CD14-positive monocyte (primary cell): ENCODE results near the gene RFLNA. TPM values are rescaled to one million over a fixed set of nuclear protein-coding genes. Genes with fewer than 3 reads are reported as not detected.

Source experiments
- DNase-seq, 3 donors: peaks; one replicate each; pipeline ENCODE4 v3.0.0-alpha.2; 2011 to 2022
- H2AFZ ChIP-seq: 2 replicates; pipeline ENCODE4 v1.6.0; 2012; ENCODE audit warnings: mild to moderate bottlenecking, low read depth, low read length, inconsistent platforms; ENCODE audit not compliant: insufficient read depth, poor library complexity, severe bottlenecking
- H3K27ac ChIP-seq, 2 donors: 1 replicate in 1 of 2; 2 replicates in 1 of 2; pipeline ENCODE4 v1.5.1; 2012 to 2013; ENCODE audit warnings: low read length in 2 of 2, control low read depth in 1 of 2, inconsistent platforms in 1 of 2, low read depth in 1 of 2, mild to moderate bottlenecking in 1 of 2
- H3K27me3 ChIP-seq, 2 donors: one replicate each; pipeline versions ENCODE4 v1.6.0 to v1.6.1; 2011 to 2013; ENCODE audit warnings: low read length in 2 of 2; ENCODE audit not compliant: control insufficient read depth in 2 of 2, insufficient read depth in 2 of 2
- H3K36me3 ChIP-seq, 2 donors: replicated peaks in 1 of 2; 1 replicate in 1 of 2; 2 replicates in 1 of 2; pipeline versions ENCODE4 v1.5.1 to v1.6.1; 2012 to 2013; ENCODE audit warnings: low read length in 2 of 2, control low read depth in 1 of 2, inconsistent platforms in 1 of 2, mild to moderate bottlenecking in 1 of 2; ENCODE audit not compliant: insufficient read depth in 2 of 2, control insufficient read depth in 1 of 2
- H3K4me1 ChIP-seq, 2 donors: 1 replicate in 1 of 2; 2 replicates in 1 of 2; pipeline versions ENCODE4 v1.5.1 to v1.6.1; 2012 to 2013; ENCODE audit warnings: low read length in 2 of 2, control low read depth in 1 of 2, inconsistent platforms in 1 of 2, mild to moderate bottlenecking in 1 of 2, moderate library complexity in 1 of 2; ENCODE audit not compliant: insufficient read depth in 2 of 2, control insufficient read depth in 1 of 2
- H3K4me2 ChIP-seq: replicated peaks from 2 replicates; pipeline ENCODE3; 2012; ENCODE audit warnings: low read length, moderate library complexity, mild to moderate bottlenecking; ENCODE audit not compliant: poor library complexity, severe bottlenecking; ENCODE audit errors: extremely low read depth
- H3K4me3 ChIP-seq, 3 experiments: fragments of 200-600 bp in 1 of 3; sonication (generic) in 1 of 3; replicated peaks in 1 of 3; 1 replicate in 2 of 3; 2 replicates in 1 of 3; pipeline ENCODE4 v1.5.1; 2011 to 2013; ENCODE audit warnings: low read length in 3 of 3, mild to moderate bottlenecking in 3 of 3, control low read depth in 2 of 3, low read depth in 2 of 3, inconsistent platforms in 1 of 3, moderate library complexity in 1 of 3
- H3K79me2 ChIP-seq: 2 replicates; pipeline ENCODE4 v1.6.0; 2012; ENCODE audit warnings: mild to moderate bottlenecking, control low read depth, inconsistent platforms, low read length, moderate library complexity; ENCODE audit not compliant: insufficient read depth
- H3K9ac ChIP-seq: 2 replicates; pipeline ENCODE4 v1.6.0; 2017; ENCODE audit warnings: low read length, mild to moderate bottlenecking; ENCODE audit not compliant: insufficient read depth, poor library complexity, severe bottlenecking
- H3K9me3 ChIP-seq, 2 donors: replicated peaks in 1 of 2; 1 replicate in 1 of 2; 2 replicates in 1 of 2; pipeline versions ENCODE4 v1.5.1 to v1.6.1; 2012 to 2013; ENCODE audit warnings: low read length in 2 of 2, control low read depth in 1 of 2; ENCODE audit not compliant: control insufficient read depth in 1 of 2, insufficient read depth in 1 of 2
- H4K20me1 ChIP-seq: 2 replicates; pipeline ENCODE4 v1.6.0; 2012; ENCODE audit warnings: mild to moderate bottlenecking, low read length, control low read depth, moderate library complexity; ENCODE audit not compliant: insufficient read depth
- H3K27ac Mint-ChIP-seq, 7 donors: one replicate each; pipeline ENCODE4 v1.8.0; 2020; ENCODE audit warnings: mild to moderate bottlenecking in 7 of 7, mixed read lengths in 7 of 7, moderate library complexity in 6 of 7, inconsistent platforms in 2 of 7
- H3K27me3 Mint-ChIP-seq, 3 donors: one replicate each; pipeline ENCODE4 v1.8.0; 2021 to 2022; ENCODE audit warnings: low read depth in 3 of 3, mild to moderate bottlenecking in 3 of 3, mixed read lengths in 3 of 3, moderate library complexity in 3 of 3, inconsistent platforms in 1 of 3
- H3K36me3 Mint-ChIP-seq, 2 donors: one replicate each; pipeline ENCODE4 v1.8.0; 2020; ENCODE audit warnings: mixed read lengths in 2 of 2, inconsistent platforms in 1 of 2, mild to moderate bottlenecking in 1 of 2
- H3K4me1 Mint-ChIP-seq: one replicate; pipeline ENCODE4 v1.8.0; 2020; ENCODE audit warnings: mild to moderate bottlenecking, mixed read lengths
- H3K4me3 Mint-ChIP-seq, 2 donors: one replicate each; pipeline ENCODE4 v1.8.0; 2020; ENCODE audit warnings: mild to moderate bottlenecking in 2 of 2, mixed read lengths in 2 of 2, moderate library complexity in 1 of 2
- H3K9me3 Mint-ChIP-seq, 7 donors: one replicate each; pipeline ENCODE4 v1.8.0; 2020 to 2022; ENCODE audit warnings: mixed read lengths in 7 of 7, mild to moderate bottlenecking in 6 of 7, moderate library complexity in 6 of 7, inconsistent platforms in 2 of 7
- CTCF ChIP-seq: fragments of 200-600 bp; IDR thresholded peaks from one replicate; pipeline ENCODE4 v1.8.0; 2022; ENCODE audit warnings: antibody characterized with exemption, mild to moderate bottlenecking
- WGBS: methylation state at CpG from one replicate; pipeline ENCODE4 v1.1.5; 2013; ENCODE audit warnings: missing lambda C conversion rate; ENCODE audit not compliant: insufficient coverage; 5-methylcytosine and 5-hydroxymethylcytosine counted together
- intact Hi-C, 2 donors: fragments of 100-400 bp; cut with micrococcal nuclease; formaldehyde crosslinking; loops; one replicate each; pipeline versions ENCODE4 v1.15.0 to v1.15.1; 2023
- polyA plus RNA-seq, 3 donors: library from polyadenylated mRNA; depleted of rRNA in 1 of 3; unstranded in 2 of 3; stranded (reverse) in 1 of 3; fragments of 300-500 nt in 2 of 3; fragments of >200 nt in 1 of 3; fragmentation: Illumina TruSeq in 2 of 3; gene quantifications; 1 replicate in 2 of 3; 2 replicates in 1 of 3; pipeline ENCODE4 v1.2.3, GENCODE V29; 2012 to 2021

Gene RFLNA
- polyA plus RNA-seq, 3 donors: not detected

GRCh38 chr12:124326104-124326503, 31.2 kb downstream of the RFLNA start:
- DNase-seq: no peak
- 91% methylated on average over 17 of the region's 23 CpGs for WGBS
- H3K27ac ChIP-seq: no peak overlapping the region
- Mint-ChIP-seq H3K4me1 (no peaks in the 10 kb centered on the region), H3K27me3 (peaks cover 0 to 3% (median 2%) of the 10 kb centered on the region in 3 donors), H3K9me3 (peaks cover 22 to 38% (median 25%) of the 10 kb centered on the region in 7 donors), H3K27ac (no peak overlapping the region), H3K36me3 (peaks cover 53 to 76% of the 10 kb centered on the region in 2 donors), H3K4me3 (no peak overlapping the region)
- H4K20me1 ChIP-seq: peaks cover 47% of the 10 kb centered on the region
- no peak overlapping the region for H3K4me3 ChIP-seq
- H3K9me3 ChIP-seq: peaks cover 28 to 31% of the 10 kb centered on the region in 2 donors
- no peak overlapping the region for H2AFZ ChIP-seq
- H3K27me3 ChIP-seq: no peaks in the 10 kb centered on the region
- no peak for TF ChIP-seq CTCF
- H3K4me2 ChIP-seq: no peak overlapping the region
- no peak overlapping the region for H3K9ac ChIP-seq
- H3K79me2 ChIP-seq: no peaks in the 10 kb centered on the region
- intact Hi-C loops: no loop called here
- no peaks in the 10 kb centered on the region for H3K4me1 ChIP-seq
- H3K36me3 ChIP-seq: peaks cover 67 to 76% of the 10 kb centered on the region in 2 donors

GRCh38 chr12:124326871-124327270, 32.0 kb downstream of the RFLNA start:
- no peaks in the 10 kb centered on the region for H3K27me3 ChIP-seq
- no peak overlapping the region for H3K27ac ChIP-seq
- no peaks in the 10 kb centered on the region for H3K4me1 ChIP-seq
- no peak overlapping the region for H2AFZ ChIP-seq
- 97% methylated on average over 9 of the region's 9 CpGs for WGBS
- H3K36me3 Mint-ChIP-seq: peaks cover 59 to 83% of the 10 kb centered on the region in 2 donors
- no peaks in the 10 kb centered on the region for H3K4me1 Mint-ChIP-seq
- DNase-seq: no peak
- no peak overlapping the region for H3K4me2 ChIP-seq
- no peak overlapping the region for H3K27ac Mint-ChIP-seq
- H3K9me3 ChIP-seq: peaks cover 28 to 31% of the 10 kb centered on the region in 2 donors
- no peak overlapping the region for H3K9ac ChIP-seq
- peaks cover 0 to 3% (median 2%) of the 10 kb centered on the region in 3 donors for H3K27me3 Mint-ChIP-seq
- TF ChIP-seq CTCF: no peak
- H3K9me3 Mint-ChIP-seq: peaks cover 22 to 38% (median 25%) of the 10 kb centered on the region in 7 donors
- H3K36me3 ChIP-seq: peaks cover 75 to 84% of the 10 kb centered on the region in 2 donors
- no peaks in the 10 kb centered on the region for H3K79me2 ChIP-seq
- H3K4me3 Mint-ChIP-seq: no peak overlapping the region
- H4K20me1 ChIP-seq: peaks cover 43% of the 10 kb centered on the region
- intact Hi-C loops: no loop called here
- H3K4me3 ChIP-seq: no peak overlapping the region
